HG03095 (cell line): Measurements from ENCODE around the gene NACC2.

Source experiments
- ATAC-seq: cut with Tn5 transposase; IDR thresholded peaks from one replicate; pipeline ENCODE4 v1.9.1; 2021; ENCODE audit warnings: moderate library complexity; ENCODE audit not compliant: unreplicated experiment

Gene NACC2

GRCh38 chr9:136002881-136003280 lies 92.2 kb downstream of the NACC2 start:
- no peak for ATAC-seq

GRCh38 chr9:136002215-136002614 lies 92.9 kb downstream of the NACC2 start:
- no peak for ATAC-seq

GRCh38 chr9:136001231-136001630 lies 93.9 kb downstream of the NACC2 start:
- ATAC-seq = no peak

GRCh38 chr9:135998410-135999071 lies 96.5 kb downstream of the NACC2 start:
- no peak for ATAC-seq

GRCh38 chr9:135998016-135998380 lies 97.1 kb downstream of the NACC2 start:
- ATAC-seq = no peak

GRCh38 chr9:135997090-135998015 lies 97.7 kb downstream of the NACC2 start:
- ATAC-seq = no peak

- ATAC-seq = no peak
Measured at GRCh38 chr9:135995816-135996215, 99.3 kb downstream of the NACC2 start.

- no peak for ATAC-seq
Measured at GRCh38 chr9:135994501-135995192, 100.4 kb downstream of the NACC2 start.

- no peak for ATAC-seq
Measured at GRCh38 chr9:135993765-135994500, 101.2 kb downstream of the NACC2 start.

- no peak for ATAC-seq
Measured at GRCh38 chr9:135993409-135993742, 101.7 kb downstream of the NACC2 start.

GRCh38 chr9:135992486-135993408 lies 102.3 kb downstream of the NACC2 start:
- no peak for ATAC-seq

GRCh38 chr9:135991771-135992170 lies 103.3 kb downstream of the NACC2 start:
- no peak for ATAC-seq

- no peak for ATAC-seq
Measured at GRCh38 chr9:135990468-135991429, 104.3 kb downstream of the NACC2 start.

GRCh38 chr9:135989722-135990467 lies 105.2 kb downstream of the NACC2 start:
- no peak for ATAC-seq

GRCh38 chr9:135989157-135989556 lies 105.9 kb downstream of the NACC2 start:
- no peak for ATAC-seq

GRCh38 chr9:135988493-135988892 lies 106.6 kb downstream of the NACC2 start:
- ATAC-seq = no peak

GRCh38 chr9:135987838-135988404 lies 107.2 kb downstream of the NACC2 start:
- no peak for ATAC-seq

GRCh38 chr9:135986605-135987004 lies 108.5 kb downstream of the NACC2 start:
- no peak for ATAC-seq
